ENCODE measurements around the gene H2AZ2.
"Not testable (repeated sequence)": the region's sequence is repeated elsewhere in the genome, so short reads cannot be mapped to it uniquely, and the experiment has no call there.

H2AZ2 gene

GRCh38 chr7:44867073-44867995 lies 19.4 kb upstream of the H2AZ2 start:
- TF ChIP-seq CTCF (IDR thresholded peaks at IDR 0.05; ENCODE audit: borderline replicate concordance, insufficient read depth, low read depth, low read length): no peak
- no peak overlapping the region for H3K4me3 ChIP-seq (ENCODE audit: low read depth, low read length)

- H3K4me3 ChIP-seq (ENCODE audit: low read depth, low read length): not testable (repeated sequence)
Measured at GRCh38 chr7:44861949-44862348, 14.1 kb upstream of the H2AZ2 start.

GRCh38 chr7:44858161-44858560 lies 10.3 kb upstream of the H2AZ2 start:
- no peak for TF ChIP-seq CTCF (IDR thresholded peaks at IDR 0.05; ENCODE audit: borderline replicate concordance, insufficient read depth, low read depth, low read length)
- H3K4me3 ChIP-seq (ENCODE audit: low read depth, low read length): no peak overlapping the region

- H3K4me3 ChIP-seq (ENCODE audit: low read depth, low read length): no peak overlapping the region
- TF ChIP-seq CTCF (IDR thresholded peaks at IDR 0.05; ENCODE audit: borderline replicate concordance, insufficient read depth, low read depth, low read length): no peak
Measured at GRCh38 chr7:44854644-44855364, 6.9 kb upstream of the H2AZ2 start.

GRCh38 chr7:44853391-44853790 lies 5.5 kb upstream of the H2AZ2 start:
- TF ChIP-seq CTCF (IDR thresholded peaks at IDR 0.05; ENCODE audit: borderline replicate concordance, insufficient read depth, low read depth, low read length): no peak

GRCh38 chr7:44852590-44852989 lies 4.7 kb upstream of the H2AZ2 start:
- no peak overlapping the region for H3K4me3 ChIP-seq (ENCODE audit: low read depth, low read length)
- TF ChIP-seq CTCF (IDR thresholded peaks at IDR 0.05; ENCODE audit: borderline replicate concordance, insufficient read depth, low read depth, low read length): no peak

More at GRCh38 chr7:44853391-44853790, 5.5 kb upstream of the H2AZ2 start:
- no peak overlapping the region for H3K4me3 ChIP-seq (ENCODE audit: low read depth, low read length)

- no peak overlapping the region for H3K4me3 ChIP-seq (ENCODE audit: low read depth, low read length)
- TF ChIP-seq CTCF (IDR thresholded peaks at IDR 0.05; ENCODE audit: borderline replicate concordance, insufficient read depth, low read depth, low read length): no peak
Measured at GRCh38 chr7:44849885-44850544, 2.1 kb upstream of the H2AZ2 start.
